Keratinocyte (primary cell): Measurements from ENCODE around the gene METTL25B. TPM values are rescaled to one million over a fixed set of nuclear protein-coding genes. Genes with fewer than 3 reads are reported as not detected.

Source experiments
- DNase-seq: peaks from one replicate; pipeline ENCODE4 v3.0.0-alpha.2; 2011; ENCODE audit warnings: low read depth, missing footprints, low spot score
- FAIRE-seq: peaks from 2 replicates; lab custom pipeline; 2011; peaks lifted over from hg19 to GRCh38; lab: Jason Lieb, UNC
- H2AFZ ChIP-seq: 2 replicates; pipeline ENCODE4 v1.6.0; 2012; ENCODE audit warnings: low read length, control low read depth, inconsistent platforms; ENCODE audit not compliant: control insufficient read depth
- H3K27ac ChIP-seq: 2 replicates; pipeline ENCODE4 v1.5.1; 2011; ENCODE audit warnings: low read length; ENCODE audit not compliant: control insufficient read depth, insufficient read depth
- H3K27me3 ChIP-seq: 3 replicates; pipeline ENCODE4 v1.6.0; 2011; ENCODE audit warnings: low read length; ENCODE audit not compliant: control insufficient read depth, insufficient read depth; ENCODE audit errors: extremely low read depth
- H3K36me3 ChIP-seq, 2 experiments: 2 replicates in 1 of 2; 3 replicates in 1 of 2; pipeline ENCODE4 v1.5.1; 2011; ENCODE audit warnings: low read length in 2 of 2, mild to moderate bottlenecking in 1 of 2; ENCODE audit not compliant: control insufficient read depth in 2 of 2, insufficient read depth in 2 of 2; ENCODE audit errors: extremely low read depth in 1 of 2
- H3K4me1 ChIP-seq: 3 replicates; pipeline ENCODE4 v1.5.1; 2011; ENCODE audit warnings: low read length; ENCODE audit not compliant: control insufficient read depth, insufficient read depth; ENCODE audit errors: extremely low read depth
- H3K4me2 ChIP-seq: 3 replicates; pipeline ENCODE4 v1.6.0; 2011; ENCODE audit warnings: low read depth, low read length; ENCODE audit not compliant: control insufficient read depth, insufficient read depth; ENCODE audit errors: extremely low read depth
- H3K4me3 ChIP-seq, 3 experiments: fragments of 200-600 bp in 1 of 3; sonication (generic) in 1 of 3; 2 replicates in 2 of 3; 3 replicates in 1 of 3; pipeline ENCODE4 v1.5.1; 2011 to 2016; ENCODE audit warnings: low read length in 3 of 3, mild to moderate bottlenecking in 3 of 3, control low read depth in 2 of 3, inconsistent platforms in 1 of 3, low read depth in 1 of 3, mixed read lengths in 1 of 3, mixed run types in 1 of 3, moderate library complexity in 1 of 3; ENCODE audit not compliant: control insufficient read depth in 2 of 3, insufficient read depth in 2 of 3; ENCODE audit errors: extremely low read depth in 1 of 3
- H3K79me2 ChIP-seq: 2 replicates; pipeline ENCODE4 v1.6.0; 2012; ENCODE audit warnings: low read length; ENCODE audit not compliant: control insufficient read depth, insufficient read depth
- H3K9ac ChIP-seq: 3 replicates; pipeline ENCODE4 v1.6.0; 2011; ENCODE audit warnings: low read length; ENCODE audit not compliant: control insufficient read depth, insufficient read depth; ENCODE audit errors: extremely low read depth
- H3K9me1 ChIP-seq: 3 replicates; pipeline ENCODE4 v1.6.0; 2011; ENCODE audit warnings: low read length; ENCODE audit not compliant: control insufficient read depth, insufficient read depth; ENCODE audit errors: extremely low read depth
- H3K9me3 ChIP-seq: 2 replicates; pipeline ENCODE4 v1.5.1; 2012; ENCODE audit warnings: low read depth, low read length; ENCODE audit not compliant: control insufficient read depth
- H4K20me1 ChIP-seq: 3 replicates; pipeline ENCODE4 v1.6.0; 2011; ENCODE audit warnings: low read length; ENCODE audit not compliant: control insufficient read depth, insufficient read depth; ENCODE audit errors: extremely low read depth
- CTCF ChIP-seq, 3 experiments: IDR thresholded peaks in 1 of 3; conservative IDR thresholded peaks in 1 of 3; optimal IDR thresholded peaks in 1 of 3; 2 replicates in 2 of 3; 3 replicates in 1 of 3; pipeline versions ENCODE3 to v1.5.1; 2011; ENCODE audit warnings: low read length in 3 of 3, mild to moderate bottlenecking in 3 of 3, moderate library complexity in 2 of 3, control low read depth in 1 of 3, inconsistent platforms in 1 of 3; ENCODE audit not compliant: insufficient read depth in 2 of 3; ENCODE audit errors: extremely low read depth in 1 of 3
- EZH2 ChIP-seq: IDR thresholded peaks from one replicate; pipeline ENCODE4 v1.6.1; 2012; ENCODE audit warnings: inconsistent platforms, mild to moderate bottlenecking, low read length, moderate library complexity
- dilution Hi-C: fragments of 300-500 bp; cut with MboI; formaldehyde crosslinking; loops from one replicate; pipeline ENCODE4 v1.7.0; 2020; ENCODE audit warnings: low sequenced_read_pairs; ENCODE audit not compliant: extremely low pct_ligation_motif_present
- polyA plus RNA-seq, 5 experiments: library from polyadenylated mRNA; depleted of rRNA in 3 of 5; stranded (reverse) in 3 of 5; stranded (forward) in 1 of 5; unstranded in 1 of 5; fragments of >200 nt; gene quantifications; 1 replicate in 1 of 5; 2 replicates in 3 of 5; 3 replicates in 1 of 5; pipeline versions ENCODE4 v1.2.1 to v1.2.3, GENCODE V29; 2011 to 2012; ENCODE audit warnings: missing spikeins in 2 of 5, low read depth in 1 of 5, low replicate concordance in 1 of 5

The METTL25B gene
- polyA plus RNA-seq, 1 donor (not counting 4 experiments of a cell fraction or from before 2014, with no cell fraction given) = 6.0 TPM

GRCh38 chr1:156709757-156710489, 18.3 kb upstream of the METTL25B start:
- H3K9me1 ChIP-seq = no peaks in the 10 kb centered on the region
- no peaks in the 10 kb centered on the region for H3K9me3 ChIP-seq
- H4K20me1 ChIP-seq = no peaks in the 10 kb centered on the region
- TF ChIP-seq EZH2 (no peak), CTCF (optimal IDR thresholded peaks at IDR 0.05 in 1 of 3, IDR thresholded peaks at IDR 0.05 in 1 of 3, conservative IDR thresholded peaks at IDR 0.05 in 1 of 3; ENCODE audit: extremely low read depth in 1 of 3, insufficient read depth in 2 of 3, low read length in 3 of 3) (no peak)
- dilution Hi-C loops = no loop called here
- H2AFZ ChIP-seq = no peak overlapping the region
- H3K27ac ChIP-seq = no peak overlapping the region
- no peak for DNase-seq
- H3K36me3 ChIP-seq = no peaks in the 10 kb centered on the region
- no peaks in the 10 kb centered on the region for H3K79me2 ChIP-seq
- peak overlapping the region; percentile 52 for H3K4me2 ChIP-seq
- H3K9ac ChIP-seq = no peak overlapping the region
- H3K4me3 ChIP-seq = peak overlapping the region in 1 of 3 experiments; percentile 4
- peaks cover 20% of the 10 kb centered on the region for H3K27me3 ChIP-seq
- peaks cover 37% of the 10 kb centered on the region for H3K4me1 ChIP-seq
- peak; percentile 99 for FAIRE-seq

GRCh38 chr1:156711011-156711817, 17.1 kb upstream of the METTL25B start:
- H3K4me3 ChIP-seq = no peak overlapping the region
- TF ChIP-seq CTCF (optimal IDR thresholded peaks at IDR 0.05 in 1 of 3, IDR thresholded peaks at IDR 0.05 in 1 of 3, conservative IDR thresholded peaks at IDR 0.05 in 1 of 3; ENCODE audit: extremely low read depth in 1 of 3, insufficient read depth in 2 of 3, low read length in 3 of 3) (no peak), EZH2 (no peak)
- H4K20me1 ChIP-seq = no peaks in the 10 kb centered on the region
- H3K27me3 ChIP-seq = peaks cover 13% of the 10 kb centered on the region
- H3K36me3 ChIP-seq = no peaks in the 10 kb centered on the region
- dilution Hi-C loops = no loop called here
- no peak overlapping the region for H3K4me2 ChIP-seq
- no peak overlapping the region for H3K27ac ChIP-seq
- FAIRE-seq (no peak), DNase-seq (no peak)
- no peaks in the 10 kb centered on the region for H3K9me1 ChIP-seq
- peaks cover 26% of the 10 kb centered on the region for H3K4me1 ChIP-seq
- H3K9ac ChIP-seq = no peak overlapping the region
- H2AFZ ChIP-seq = no peak overlapping the region
- H3K9me3 ChIP-seq = no peaks in the 10 kb centered on the region
- H3K79me2 ChIP-seq = no peaks in the 10 kb centered on the region
